ENCODE measurements around the gene POT1.

The POT1 gene

DNA sequence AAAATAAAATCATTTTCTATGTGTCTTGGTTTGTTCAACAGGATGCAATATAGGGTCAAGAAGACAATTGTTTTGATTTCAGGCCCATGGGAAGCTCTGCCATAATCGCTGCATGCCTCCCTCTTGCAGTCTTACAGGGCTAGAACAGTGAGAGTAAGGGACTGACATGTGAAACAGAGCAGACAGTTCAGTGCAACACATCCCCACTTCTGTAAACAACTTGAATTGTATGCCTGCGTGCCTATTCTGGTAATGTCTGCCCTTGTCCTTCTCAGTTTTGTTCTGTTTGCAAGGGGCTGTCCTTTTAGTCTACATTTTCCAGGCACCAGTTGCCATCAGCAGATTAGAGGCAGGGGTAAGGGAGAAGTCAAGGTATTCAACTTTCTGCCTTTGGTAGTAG, 129.2 kb downstream of the POT1 start:
- H3K4me3 ChIP-seq (ENCODE audit: low read length), result no peak overlapping the region
- DNase-seq (ENCODE audit: low read depth), result no peak

GRCh38 chr7:124799448-124799847, 130.2 kb downstream of the POT1 start:
- no peak overlapping the region for H3K4me3 ChIP-seq (ENCODE audit: low read length)
- TF ChIP-seq CTCF (IDR thresholded peaks at IDR 0.05; ENCODE audit: insufficient read depth, low read depth, low read length, missing control alignments), result no peak
- no peak for DNase-seq (ENCODE audit: low read depth)

More for the DNA sequence above, 129.2 kb downstream of the POT1 start:
- no peak for TF ChIP-seq CTCF (IDR thresholded peaks at IDR 0.05; ENCODE audit: insufficient read depth, low read depth, low read length, missing control alignments)

- no peak for TF ChIP-seq CTCF (IDR thresholded peaks at IDR 0.05; ENCODE audit: insufficient read depth, low read depth, low read length, missing control alignments)
- H3K4me3 ChIP-seq (ENCODE audit: low read length), result no peak overlapping the region
- DNase-seq (ENCODE audit: low read depth), result no peak
Measured at GRCh38 chr7:124796771-124797170, 132.9 kb downstream of the POT1 start.

GRCh38 chr7:124792696-124793095, 136.9 kb downstream of the POT1 start:
- no peak for DNase-seq (ENCODE audit: low read depth)
- TF ChIP-seq CTCF (IDR thresholded peaks at IDR 0.05; ENCODE audit: insufficient read depth, low read depth, low read length, missing control alignments), result no peak
- H3K4me3 ChIP-seq (ENCODE audit: low read length), result no peak overlapping the region

DNA sequence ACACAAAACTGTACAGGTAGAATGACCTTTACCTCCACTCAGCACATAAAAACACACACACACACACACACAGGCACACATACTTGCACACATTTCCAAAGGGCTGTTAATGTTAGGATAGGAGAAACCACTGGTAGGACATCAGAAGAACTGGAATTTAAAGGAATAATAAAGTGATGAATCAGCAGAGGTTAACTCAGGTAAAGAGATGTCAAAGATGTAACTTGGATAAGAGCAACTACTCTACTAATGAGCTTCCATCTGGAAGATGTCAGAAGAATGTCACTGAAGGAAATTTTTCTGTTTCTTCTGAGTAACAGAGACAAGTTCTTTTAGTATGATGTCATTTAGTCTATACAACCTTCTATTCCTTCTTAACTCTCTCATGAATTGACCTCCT, 137.6 kb downstream of the POT1 start:
- H3K4me3 ChIP-seq (ENCODE audit: low read length), result no peak overlapping the region
- no peak for TF ChIP-seq CTCF (IDR thresholded peaks at IDR 0.05; ENCODE audit: insufficient read depth, low read depth, low read length, missing control alignments)
- DNase-seq (ENCODE audit: low read depth), result no peak

DNA sequence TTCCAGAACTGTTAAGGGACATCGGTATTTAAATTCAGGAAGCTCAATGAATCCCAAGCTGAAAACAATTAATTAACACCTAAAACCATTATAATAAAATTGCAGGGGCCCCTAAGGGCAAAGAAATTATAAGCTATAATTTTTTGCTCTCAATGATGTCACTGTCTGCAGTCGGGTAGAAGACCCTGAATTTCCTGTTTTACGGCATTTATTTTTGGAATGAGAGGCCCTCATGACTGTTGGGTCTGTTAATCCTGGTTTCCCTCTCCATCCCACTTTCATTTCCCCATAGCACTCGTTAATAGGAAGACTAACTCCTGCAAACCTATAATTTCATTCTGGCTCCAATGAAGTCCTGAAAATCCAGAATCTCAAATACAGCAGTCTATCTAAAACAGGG, 138.2 kb downstream of the POT1 start:
- DNase-seq (ENCODE audit: low read depth), result peak; percentile 24
- TF ChIP-seq CTCF (IDR thresholded peaks at IDR 0.05; ENCODE audit: insufficient read depth, low read depth, low read length, missing control alignments), result no peak
- H3K4me3 ChIP-seq (ENCODE audit: low read length), result no peak overlapping the region

DNA sequence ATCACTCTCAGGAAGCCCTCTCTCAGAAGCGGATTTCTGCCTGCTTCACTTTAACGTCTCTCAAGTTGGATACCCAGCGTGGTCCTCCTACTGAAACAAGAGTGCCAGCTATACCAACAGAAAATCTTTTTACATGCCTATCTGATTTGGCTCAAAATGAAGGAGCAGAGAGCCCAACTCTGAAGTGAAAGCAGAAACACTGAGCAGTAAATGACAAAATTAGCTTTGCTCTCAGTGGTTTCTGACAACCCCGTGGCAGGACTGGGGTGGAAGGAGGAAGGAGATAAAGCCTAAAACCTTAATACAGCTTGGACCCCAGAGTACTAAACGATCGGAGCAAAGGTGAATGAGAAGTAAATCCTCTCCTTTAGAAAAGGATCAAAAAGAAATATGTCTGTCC, 139.0 kb downstream of the POT1 start:
- no peak for DNase-seq (ENCODE audit: low read depth)
- H3K4me3 ChIP-seq (ENCODE audit: low read length), result no peak overlapping the region
- no peak for TF ChIP-seq CTCF (IDR thresholded peaks at IDR 0.05; ENCODE audit: insufficient read depth, low read depth, low read length, missing control alignments)
